ENCODE results near the gene FABP2.

The FABP2 gene

DNA sequence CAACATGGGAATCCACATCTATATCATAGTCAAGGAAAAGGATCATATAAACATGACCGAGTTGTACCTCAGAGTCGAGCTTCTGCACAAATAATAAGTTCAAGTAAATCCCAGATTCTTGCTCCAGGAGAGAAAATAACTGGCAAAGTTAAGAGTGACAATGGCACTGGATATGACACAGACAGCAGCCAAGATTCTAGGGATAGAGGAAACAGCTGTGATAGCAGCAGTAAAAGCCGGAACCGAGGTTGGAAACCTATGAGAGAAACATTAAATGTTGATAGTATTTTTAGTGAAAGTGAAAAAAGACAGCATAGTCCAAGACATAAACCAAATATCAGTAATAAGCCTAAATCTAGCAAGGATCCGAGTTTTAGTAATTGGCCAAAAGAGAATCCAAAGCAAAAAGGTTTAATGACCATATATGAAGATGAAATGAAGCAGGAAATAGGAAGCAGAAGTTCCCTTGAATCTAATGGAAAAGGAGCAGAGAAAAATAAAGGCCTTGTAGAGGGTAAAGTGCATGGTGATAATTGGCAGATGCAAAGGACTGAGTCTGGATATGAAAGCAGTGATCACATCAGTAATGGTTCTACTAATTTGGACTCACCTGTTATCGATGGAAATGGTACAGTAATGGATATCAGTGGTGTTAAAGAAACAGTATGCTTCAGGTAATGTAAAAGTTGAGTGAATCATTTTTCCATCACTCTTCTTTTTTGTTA lies 50.4 kb downstream of the FABP2 start:
- TF ChIP-seq, protein P1, sequence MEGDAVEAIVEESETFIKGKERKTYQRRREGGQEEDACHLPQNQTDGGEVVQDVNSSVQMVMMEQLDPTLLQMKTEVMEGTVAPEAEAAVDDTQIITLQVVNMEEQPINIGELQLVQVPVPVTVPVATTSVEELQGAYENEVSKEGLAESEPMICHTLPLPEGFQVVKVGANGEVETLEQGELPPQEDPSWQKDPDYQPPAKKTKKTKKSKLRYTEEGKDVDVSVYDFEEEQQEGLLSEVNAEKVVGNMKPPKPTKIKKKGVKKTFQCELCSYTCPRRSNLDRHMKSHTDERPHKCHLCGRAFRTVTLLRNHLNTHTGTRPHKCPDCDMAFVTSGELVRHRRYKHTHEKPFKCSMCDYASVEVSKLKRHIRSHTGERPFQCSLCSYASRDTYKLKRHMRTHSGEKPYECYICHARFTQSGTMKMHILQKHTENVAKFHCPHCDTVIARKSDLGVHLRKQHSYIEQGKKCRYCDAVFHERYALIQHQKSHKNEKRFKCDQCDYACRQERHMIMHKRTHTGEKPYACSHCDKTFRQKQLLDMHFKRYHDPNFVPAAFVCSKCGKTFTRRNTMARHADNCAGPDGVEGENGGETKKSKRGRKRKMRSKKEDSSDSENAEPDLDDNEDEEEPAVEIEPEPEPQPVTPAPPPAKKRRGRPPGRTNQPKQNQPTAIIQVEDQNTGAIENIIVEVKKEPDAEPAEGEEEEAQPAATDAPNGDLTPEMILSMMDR (IDR thresholded peaks at IDR 0.05), result no peak
- Histone ChIP-seq H3K4me1 (no peaks in the 10 kb centered on the region), H3K27ac (no peak overlapping the region), H3K9me3 (no peaks in the 10 kb centered on the region), H3K36me3 (peaks cover 51 to 57% (median 57%) of the 10 kb centered on the region in 3 donors), H3K27me3 (no peaks in the 10 kb centered on the region), H3K4me3 (no peak overlapping the region)
- no peak for DNase-seq
- intact Hi-C loops (cut with DNase I; ENCODE audit: low total_unique reads), result no loop called here

DNA sequence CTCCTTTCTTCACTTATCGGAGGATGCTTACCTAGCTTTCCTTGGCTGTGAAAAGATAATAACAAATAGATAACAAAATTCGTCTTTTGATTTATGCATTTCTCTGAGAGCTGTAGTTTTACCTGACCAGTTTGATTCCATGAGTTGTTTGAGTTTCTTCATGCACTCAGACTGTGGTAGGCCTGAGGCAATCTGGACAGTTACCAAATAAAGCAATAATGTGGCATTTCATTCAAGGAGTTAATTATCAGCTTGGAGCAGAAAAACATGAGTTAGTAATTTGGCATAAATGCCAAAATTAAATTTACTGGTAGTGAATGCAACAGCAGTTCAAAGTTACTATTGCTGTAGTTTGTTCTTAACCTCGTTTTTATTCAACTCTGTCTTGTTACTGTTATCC lies 53.5 kb downstream of the FABP2 start:
- H3K27ac ChIP-seq, result no peak overlapping the region
- no peak for DNase-seq
- TF ChIP-seq, protein P1 (IDR thresholded peaks at IDR 0.05), result no peak
- no peaks in the 10 kb centered on the region for H3K4me1 ChIP-seq
- H3K9me3 ChIP-seq, result no peaks in the 10 kb centered on the region
- H3K36me3 ChIP-seq, result peaks cover 64 to 72% (median 66%) of the 10 kb centered on the region in 3 donors
- no peaks in the 10 kb centered on the region for H3K27me3 ChIP-seq
- intact Hi-C loops (cut with DNase I; ENCODE audit: low total_unique reads), result no loop called here
- no peak overlapping the region for H3K4me3 ChIP-seq

Measured in tibial artery (tissue), 4 donors.